ENCODE data around the gene MORN4.

Gene MORN4

GRCh38 chr10:97570789-97571471 lies 62.4 kb downstream of the MORN4 start:
- in situ Hi-C loops (cut with HindIII; ENCODE audit: low sequenced_read_pairs), result no loop called here
- no peak for DNase-seq (ENCODE audit: low read depth, low spot score)
- no peak for TF ChIP-seq CTCF (IDR thresholded peaks at IDR 0.05; ENCODE audit: low read depth, low read length)
- no peak overlapping the region for H3K4me3 ChIP-seq (ENCODE audit: low read depth, low read length)

GRCh38 chr10:97570146-97570788 lies 63.0 kb downstream of the MORN4 start:
- DNase-seq (ENCODE audit: low read depth, low spot score), result no peak
- H3K4me3 ChIP-seq (ENCODE audit: low read depth, low read length), result no peak overlapping the region
- in situ Hi-C loops (cut with HindIII; ENCODE audit: low sequenced_read_pairs), result no loop called here
- TF ChIP-seq CTCF (IDR thresholded peaks at IDR 0.05; ENCODE audit: low read depth, low read length), result no peak

- no peak overlapping the region for H3K4me3 ChIP-seq (ENCODE audit: low read depth, low read length)
- no peak for TF ChIP-seq CTCF (IDR thresholded peaks at IDR 0.05; ENCODE audit: low read depth, low read length)
- in situ Hi-C loops (cut with HindIII; ENCODE audit: low sequenced_read_pairs), result no loop called here
- DNase-seq (ENCODE audit: low read depth, low spot score), result no peak
Observed at GRCh38 chr10:97567891-97568290, 65.4 kb downstream of the MORN4 start.

GRCh38 chr10:97566336-97566996 lies 66.8 kb downstream of the MORN4 start:
- in situ Hi-C loops (cut with HindIII; ENCODE audit: low sequenced_read_pairs), result no loop called here
- DNase-seq (ENCODE audit: low read depth, low spot score), result no peak
- TF ChIP-seq CTCF (IDR thresholded peaks at IDR 0.05; ENCODE audit: low read depth, low read length), result no peak
- H3K4me3 ChIP-seq (ENCODE audit: low read depth, low read length), result no peak overlapping the region

- no peak for TF ChIP-seq CTCF (IDR thresholded peaks at IDR 0.05; ENCODE audit: low read depth, low read length)
- in situ Hi-C loops (cut with HindIII; ENCODE audit: low sequenced_read_pairs), result no loop called here
- DNase-seq (ENCODE audit: low read depth, low spot score), result no peak
- H3K4me3 ChIP-seq (ENCODE audit: low read depth, low read length), result no peak overlapping the region
Observed at GRCh38 chr10:97564776-97565175, 68.5 kb downstream of the MORN4 start.
